HG03045 (cell line): ENCODE measurements around the gene BCAS3.
"Not testable (repeated sequence)": the region's sequence is repeated elsewhere in the genome, so short reads cannot be mapped to it uniquely, and the experiment has no call there.

ENCODE experiments used
- ATAC-seq: cut with Tn5 transposase; IDR thresholded peaks from one replicate; pipeline ENCODE4 v1.9.1; 2021; ENCODE audit warnings: mild to moderate bottlenecking, moderate library complexity; ENCODE audit not compliant: unreplicated experiment

The BCAS3 gene

GRCh38 chr17:61426482-61427304, 749.0 kb downstream of the BCAS3 start:
- no peak for ATAC-seq

GRCh38 chr17:61427567-61427966, 749.9 kb downstream of the BCAS3 start:
- no peak for ATAC-seq

- ATAC-seq = no peak
These were observed 751.6 kb downstream of the BCAS3 start for GRCh38 chr17:61429274-61429673.

- not testable (repeated sequence) for ATAC-seq
These were observed 752.2 kb downstream of the BCAS3 start for GRCh38 chr17:61429831-61430230.

GRCh38 chr17:61431594-61432311, 754.1 kb downstream of the BCAS3 start:
- ATAC-seq = no peak

GRCh38 chr17:61436273-61436672, 758.6 kb downstream of the BCAS3 start:
- no peak for ATAC-seq

- ATAC-seq = no peak
These were observed 759.5 kb downstream of the BCAS3 start for GRCh38 chr17:61436995-61437704.

GRCh38 chr17:61440697-61441096, 763.0 kb downstream of the BCAS3 start:
- no peak for ATAC-seq

- not testable (repeated sequence) for ATAC-seq
These were observed 763.9 kb downstream of the BCAS3 start for GRCh38 chr17:61441507-61441906.

GRCh38 chr17:61442136-61442775, 764.6 kb downstream of the BCAS3 start:
- ATAC-seq = no peak
